K562 (cell line): ENCODE results near the gene VMP1. TPM values are rescaled to one million over a fixed set of nuclear protein-coding genes. Genes with fewer than 3 reads are reported as not detected.
A peak's percentile ranks its signal among the peaks of the same experiment; 100 is the strongest.
"Not testable (repeated sequence)": the region's sequence is repeated elsewhere in the genome, so short reads cannot be mapped to it uniquely, and the experiment has no call there.

Experiments used
- ATAC-seq: fragments of 200-7000 bp; cut with Tn5 transposase; 3 replicates; pipeline ENCODE4 v1.9.1; 2020; ENCODE audit warnings: moderate library complexity
- BruUV-seq: library from RNA; stranded (reverse); fragments of 400-500 nt; replicated peaks from 2 replicates; lab custom pipeline; 2021; lab: Mats Ljungman, UMichigan
- CTCF ChIA-PET: fragments of 300-600 bp; formaldehyde crosslinking; extraction: SDS; loops from one replicate; lab custom pipeline; 2021; ENCODE audit warnings: low intra/inter-chr PET ratio; lab: Yijun Ruan, JAX
- POLR2A ChIA-PET: fragments of 300-600, 350-650 bp; sonication (Branson Sonifier 250); formaldehyde crosslinking; extraction: SDS; loops from one replicate; lab custom pipeline; 2021; ENCODE audit warnings: antibody characterized with exemption, inconsistent platforms; lab: Yijun Ruan, JAX
- DNase-seq, 4 experiments: peaks; one replicate each; pipeline versions ENCODE4 v3.0.0 to v3.0.0-alpha.2; 2011 to 2018; ENCODE audit warnings: low spot score in 3 of 4, mixed read lengths in 3 of 4; ENCODE audit errors: extremely low read depth in 1 of 4
- FAIRE-seq: peaks from 2 replicates; lab custom pipeline; 2011; peaks lifted over from hg19 to GRCh38; lab: Jason Lieb, UNC
- H2AFZ ChIP-seq: 2 replicates; pipeline ENCODE4 v1.6.0; 2011; ENCODE audit warnings: low read depth, low read length, control low read depth, inconsistent platforms
- H3K27ac ChIP-seq: fragments of 200-600 bp; 3 replicates; pipeline ENCODE4 v1.8.0; 2011; ENCODE audit warnings: low read depth, mild to moderate bottlenecking, control low read depth, inconsistent platforms, low read length, moderate library complexity, mixed read lengths; ENCODE audit errors: extremely low read depth
- H3K27me3 ChIP-seq, 2 experiments: fragments of 300-600 bp in 1 of 2; 2 replicates in 1 of 2; 3 replicates in 1 of 2; pipeline versions ENCODE4 v1.6.0 to v1.8.0; 2011; ENCODE audit warnings: inconsistent platforms in 2 of 2, low read length in 2 of 2, mild to moderate bottlenecking in 1 of 2, mixed read lengths in 1 of 2, moderate library complexity in 1 of 2; ENCODE audit not compliant: control insufficient read depth in 2 of 2, insufficient read depth in 2 of 2
- H3K36me3 ChIP-seq: fragments of 300-600 bp; 3 replicates; pipeline ENCODE4 v1.8.0; 2011; ENCODE audit warnings: mild to moderate bottlenecking, low read length, inconsistent platforms; ENCODE audit not compliant: control insufficient read depth, insufficient read depth
- H3K4me1 ChIP-seq, 2 experiments: fragments of 200-600 bp in 1 of 2; replicated peaks in 1 of 2; 2 replicates in 1 of 2; 3 replicates in 1 of 2; pipeline versions ENCODE4 v1.5.1 to v1.8.0; 2011; ENCODE audit warnings: inconsistent platforms in 2 of 2, low read length in 2 of 2, mild to moderate bottlenecking in 1 of 2, mixed read lengths in 1 of 2, moderate library complexity in 1 of 2; ENCODE audit not compliant: control insufficient read depth in 2 of 2, insufficient read depth in 2 of 2
- H3K4me2 ChIP-seq: 2 replicates; pipeline ENCODE4 v1.6.1; 2011; ENCODE audit warnings: low read length, control low read depth, inconsistent platforms, mixed read lengths; ENCODE audit not compliant: insufficient read depth
- H3K4me3 ChIP-seq: fragments of 200-600 bp; sonication (generic), shearing (Covaris generic); 2 replicates; pipeline ENCODE4 v1.5.1; 2016; ENCODE audit warnings: control low read depth, inconsistent platforms
- H3K79me2 ChIP-seq: fragments of 200-600 bp; 3 replicates; pipeline ENCODE4 v1.8.0; 2011; ENCODE audit warnings: low read length, inconsistent platforms; ENCODE audit not compliant: control insufficient read depth, insufficient read depth
- H3K9ac ChIP-seq, 2 experiments: 2 replicates each; pipeline versions ENCODE4 v1.6.0 to v1.6.1; 2011; ENCODE audit warnings: low read depth in 2 of 2, low read length in 2 of 2, control low read depth in 1 of 2, inconsistent platforms in 1 of 2, mild to moderate bottlenecking in 1 of 2, mixed read lengths in 1 of 2; ENCODE audit not compliant: insufficient read depth in 1 of 2
- H3K9me1 ChIP-seq: one replicate; pipeline ENCODE4 v1.6.0; 2011; ENCODE audit warnings: inconsistent platforms, mild to moderate bottlenecking, low read length, moderate library complexity; ENCODE audit not compliant: control insufficient read depth, insufficient read depth
- H3K9me3 ChIP-seq: replicated peaks from 2 replicates; pipeline ENCODE4 v1.5.1; 2011; ENCODE audit warnings: low read depth, low read length, inconsistent platforms; ENCODE audit not compliant: control insufficient read depth, insufficient read depth
- H4K20me1 ChIP-seq: replicated peaks from 2 replicates; pipeline ENCODE4 v1.6.1; 2011; ENCODE audit warnings: low read length, inconsistent platforms, mixed read lengths; ENCODE audit not compliant: control insufficient read depth, insufficient read depth
- AFF1 ChIP-seq, 2 experiments: fragments of 450-650 bp; IDR thresholded peaks; 2 replicates each; pipeline ENCODE4 v1.6.1; 2018; ENCODE audit warnings: mild to moderate bottlenecking in 2 of 2, low read depth in 1 of 2; ENCODE audit not compliant: partially characterized antibody in 2 of 2
- ETV6 ChIP-seq, 3 experiments: fragments of 150-350 bp in 1 of 3; sonication (generic) in 1 of 3; formaldehyde crosslinking in 1 of 3; IDR thresholded peaks; 2 replicates each; pipeline versions ENCODE4 v1.6.1 to v1.8.0; 2014 to 2022; ENCODE audit warnings: borderline replicate concordance in 2 of 3, low read depth in 2 of 3, antibody characterized with exemption in 1 of 3, low read length in 1 of 3, mild to moderate bottlenecking in 1 of 3, missing genetic modification reagents in 1 of 3
- IRF9 ChIP-seq: fragments of 450-650 bp; IDR thresholded peaks from 2 replicates; pipeline ENCODE4 v1.6.1; 2016; ENCODE audit warnings: missing biosample characterization, missing genetic modification characterization
- MYBL2 ChIP-seq, 2 experiments: fragments of 450-650 bp in 1 of 2; sonication (generic) in 1 of 2; formaldehyde crosslinking in 1 of 2; IDR thresholded peaks; 2 replicates each; pipeline versions ENCODE4 v1.6.1 to v1.8.1; 2017 to 2022; ENCODE audit warnings: borderline replicate concordance in 1 of 2, inconsistent platforms in 1 of 2, low read depth in 1 of 2, mild to moderate bottlenecking in 1 of 2, missing genetic modification reagents in 1 of 2, moderate library complexity in 1 of 2
- NFIC ChIP-seq: fragments of 450-650 bp; IDR thresholded peaks from 2 replicates; pipeline ENCODE4 v1.6.1; 2017; ENCODE audit warnings: mild to moderate bottlenecking, inconsistent platforms
- NR1H2 ChIP-seq: sonication (generic); formaldehyde crosslinking; IDR thresholded peaks from 2 replicates; pipeline ENCODE4 v1.4.0; 2020; ENCODE audit warnings: mild to moderate bottlenecking, missing genetic modification reagents
- PCBP2 ChIP-seq: fragments of 200-400 bp; formaldehyde crosslinking; IDR thresholded peaks from 2 replicates; pipeline ENCODE4 v1.6.1; 2018; ENCODE audit warnings: low read length, low read depth, mild to moderate bottlenecking, moderate library complexity; ENCODE audit not compliant: poor library complexity, severe bottlenecking
- RAD21 ChIP-seq, 2 experiments: fragments of 250-450 bp in 1 of 2; fragments of 450-650 bp in 1 of 2; sonication (Bioruptor Pico) in 1 of 2; formaldehyde crosslinking in 1 of 2; IDR thresholded peaks in 1 of 2; conservative IDR thresholded peaks in 1 of 2; 2 replicates each; pipeline versions ENCODE4 v1.4.0 to v1.8.0; 2020 to 2022; ENCODE audit warnings: mild to moderate bottlenecking in 2 of 2, moderate library complexity in 1 of 2
- ZNF41 ChIP-seq: fragments of 250-450 bp; sonication (Bioruptor Pico); conservative IDR thresholded peaks from 2 replicates; pipeline ENCODE4 v1.4.0; 2020; ENCODE audit warnings: mild to moderate bottlenecking
- WGBS: fragments of 100-300 bp; shearing (Covaris generic); methylation state at CpG from one replicate; pipeline ENCODE4 v1.1.6; 2016; ENCODE audit warnings: low coverage, mixed read lengths; ENCODE audit not compliant: insufficient coverage; ENCODE audit errors: missing lambda C conversion rate; 5-methylcytosine and 5-hydroxymethylcytosine counted together
- in situ Hi-C: fragments of 300-500 bp; cut with MboI; formaldehyde crosslinking; loops from 4 replicates; pipeline ENCODE4 v1.15.0; 2018; ENCODE audit warnings: inconsistent platforms, mixed read lengths
- intact Hi-C: fragments of 100-400 bp; cut with micrococcal nuclease; formaldehyde crosslinking; loops from 2 replicates; pipeline ENCODE4 v1.14.2; 2022
- polyA plus RNA-seq, 8 experiments: library from polyadenylated mRNA; depleted of rRNA in 4 of 8; stranded (reverse) in 5 of 8; unstranded in 3 of 8; fragments of >200 nt; fragmentation: Nextera tagmentation in 2 of 8; fragmentation: Illumina TruSeq in 1 of 8; extraction: Ambion mirVana in 2 of 8; extraction: Trizol in 1 of 8; gene quantifications; 2 replicates each; pipeline versions ENCODE4 v1.2.1 to v1.2.3, GENCODE V29; 2011 to 2014; ENCODE audit warnings: inconsistent platforms in 1 of 8, missing spikeins in 1 of 8
- total RNA-seq, 7 experiments: library from RNA; depleted of rRNA in 6 of 7; stranded (reverse); fragments of >200 nt in 6 of 7; fragmentation: Illumina TruSeq in 2 of 7; extraction: Trizol in 2 of 7; gene quantifications; 2 replicates each; pipeline versions ENCODE4 v1.2.1 to v1.2.3, GENCODE V29; 2011 to 2021; ENCODE audit warnings: low replicate concordance in 1 of 7

VMP1 gene
- total and polyA plus RNA-seq, 9 of the 15 experiments (the other 6 are each of a cell fraction or from before 2014, with no cell fraction given), result 123 to 304 (median 151) TPM

- TF ChIP-seq AFF1 (IDR thresholded peaks at IDR 0.05; ENCODE audit: low read depth in 1 of 2, partially characterized antibody in 2 of 2), result peak; percentile 75 to 93
- no peak; the same call in none of the 2 replicates for TF ChIP-seq NFIC
- TF ChIP-seq IRF9 (tag), result no peak
- peak; percentile 12 to 43; a peak in 2 of 4 replicates for TF ChIP-seq RAD21 (CRISPR knock-in tag; conservative IDR thresholded peaks at IDR 0.05 in 1 of 2, IDR thresholded peaks at IDR 0.05 in 1 of 2)
- TF ChIP-seq ZNF41 (CRISPR knock-in tag), result no peak
- TF ChIP-seq PCBP2, result no peak
- TF ChIP-seq NR1H2 (CRISPR knock-in tag), result no peak
- peak; percentile 89 for TF ChIP-seq MYBL2 (IDR thresholded peaks at IDR 0.05; ENCODE audit: low read depth)
- TF ChIP-seq MYBL2 (CRISPR knock-in tag; IDR thresholded peaks at IDR 0.05; ENCODE audit: borderline replicate concordance), result no peak
- no peak for TF ChIP-seq ETV6 (IDR thresholded peaks at IDR 0.05; ENCODE audit: borderline replicate concordance in 1 of 2, low read depth in 2 of 2, low read length in 1 of 2)
- TF ChIP-seq ETV6 (CRISPR knock-in tag; IDR thresholded peaks at IDR 0.05; ENCODE audit: borderline replicate concordance), result no peak
Measured at GRCh38 chr17:59786536-59787319, 79.3 kb downstream of the VMP1 start (continued).

- CTCF ChIA-PET, result not testable (repeated sequence)
- WGBS, result 65% methylated on average over 5 of the region's 8 CpGs
Measured at GRCh38 chr17:59789849-59790248, 82.4 kb downstream of the VMP1 start.

More at GRCh38 chr17:59789849-59790248, 82.4 kb downstream of the VMP1 start:
- intact Hi-C loops, H3K9me3 ChIP-seq, H3K27me3 ChIP-seq, H4K20me1 ChIP-seq, DNase-seq, H3K4me3 ChIP-seq, H3K9me1 ChIP-seq, FAIRE-seq, BruUV-seq, H2AFZ ChIP-seq, POLR2A ChIA-PET, H3K9ac ChIP-seq, ATAC-seq, H3K36me3 ChIP-seq, H3K4me2 ChIP-seq: not testable (repeated sequence)
- peaks cover 22 to 36% of the 10 kb centered on the region in 2 experiments for H3K4me1 ChIP-seq
- in situ Hi-C loops, result loop anchor here (5.0 kb wide), 1 partner anchor 47 kb away; no protein-coding TSS in a partner anchor
- peak overlapping the region; percentile 20; the same call in 1 of the 3 replicates for H3K27ac ChIP-seq
- H3K79me2 ChIP-seq, result peaks cover 12% of the 10 kb centered on the region; the same call in 2 of the 3 replicates
